MM.1S (cell line): ENCODE data around the gene GPATCH8.

Experiments used
- EZH2 ChIP-seq: fragments of 300-600 bp; sonication (generic); optimal IDR thresholded peaks from 2 replicates; pipeline ENCODE3; 2017; ENCODE audit warnings: low read depth, mild to moderate bottlenecking, antibody characterized with exemption, low read length, mixed read lengths
- TF ChIP-seq, protein P1 (sequence below): fragments of 300-600 bp; sonication (generic); IDR thresholded peaks from 2 replicates; pipeline ENCODE4 v1.5.1; 2016; ENCODE audit warnings: antibody characterized with exemption, low read length, mixed read lengths

- TF ChIP-seq, protein P1, sequence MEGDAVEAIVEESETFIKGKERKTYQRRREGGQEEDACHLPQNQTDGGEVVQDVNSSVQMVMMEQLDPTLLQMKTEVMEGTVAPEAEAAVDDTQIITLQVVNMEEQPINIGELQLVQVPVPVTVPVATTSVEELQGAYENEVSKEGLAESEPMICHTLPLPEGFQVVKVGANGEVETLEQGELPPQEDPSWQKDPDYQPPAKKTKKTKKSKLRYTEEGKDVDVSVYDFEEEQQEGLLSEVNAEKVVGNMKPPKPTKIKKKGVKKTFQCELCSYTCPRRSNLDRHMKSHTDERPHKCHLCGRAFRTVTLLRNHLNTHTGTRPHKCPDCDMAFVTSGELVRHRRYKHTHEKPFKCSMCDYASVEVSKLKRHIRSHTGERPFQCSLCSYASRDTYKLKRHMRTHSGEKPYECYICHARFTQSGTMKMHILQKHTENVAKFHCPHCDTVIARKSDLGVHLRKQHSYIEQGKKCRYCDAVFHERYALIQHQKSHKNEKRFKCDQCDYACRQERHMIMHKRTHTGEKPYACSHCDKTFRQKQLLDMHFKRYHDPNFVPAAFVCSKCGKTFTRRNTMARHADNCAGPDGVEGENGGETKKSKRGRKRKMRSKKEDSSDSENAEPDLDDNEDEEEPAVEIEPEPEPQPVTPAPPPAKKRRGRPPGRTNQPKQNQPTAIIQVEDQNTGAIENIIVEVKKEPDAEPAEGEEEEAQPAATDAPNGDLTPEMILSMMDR, result no peak
- no peak for TF ChIP-seq EZH2
Observed at GRCh38 chr17:44464037-44464436, 39.2 kb downstream of the GPATCH8 start.
